Measurements from ENCODE around the gene BHLHE41. TPM values are rescaled to one million over a fixed set of nuclear protein-coding genes. Genes with fewer than 3 reads are reported as not detected.

Gene BHLHE41
- total RNA-seq, 1 experiment from 2014 or later: 4.3 TPM

DNA sequence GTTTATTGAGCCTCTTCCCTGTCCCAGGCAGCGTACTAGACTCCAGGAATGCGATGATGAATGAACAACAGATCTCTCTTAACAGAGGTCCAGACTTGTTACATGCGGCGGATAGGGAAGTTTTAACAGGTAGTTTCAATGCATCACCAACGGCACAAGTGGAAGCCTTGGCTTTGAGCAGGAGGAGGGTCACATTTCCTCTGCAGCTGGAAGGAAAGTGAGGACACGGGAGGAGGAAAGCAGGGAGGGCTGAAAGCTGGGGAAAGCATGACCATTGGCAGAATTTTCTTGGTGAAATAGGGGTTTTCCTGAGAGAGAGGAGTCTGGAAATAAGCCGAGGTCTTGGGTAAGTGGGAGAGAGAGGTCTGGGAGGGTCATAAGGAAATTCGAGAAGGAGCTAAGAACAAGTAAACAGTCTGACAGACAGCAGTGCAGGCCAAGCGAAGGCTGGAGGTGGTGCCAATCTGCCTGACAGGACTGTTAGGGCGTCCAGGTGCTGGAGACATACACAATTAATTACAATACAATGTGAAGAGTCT, 15.4 kb downstream of the BHLHE41 start:
- BruUV-seq (replicated peaks): no TSS peak
- POLR2A ChIA-PET (ENCODE audit: low non-redundant PET): no interaction called here

DNA sequence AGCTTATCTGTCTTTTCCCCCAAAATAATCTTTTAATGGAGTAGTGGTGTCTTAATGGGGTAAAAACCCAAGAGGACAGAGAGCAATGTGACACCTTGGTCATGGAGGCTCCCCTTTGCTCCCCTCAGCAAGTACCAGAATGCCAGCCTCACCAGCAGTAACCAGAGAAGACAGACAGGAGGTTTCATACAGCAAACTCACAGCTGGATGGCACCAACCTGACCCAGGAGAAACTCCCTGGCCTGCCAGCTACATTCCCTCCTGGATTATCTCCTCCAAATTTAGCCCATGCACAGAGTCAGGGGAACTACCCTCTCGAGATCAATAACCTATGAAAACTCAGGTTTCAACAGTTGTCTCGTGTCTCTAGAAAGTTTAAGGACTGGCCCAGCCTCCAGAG, 15.9 kb downstream of the BHLHE41 start:
- TF ChIP-seq, protein P1, sequence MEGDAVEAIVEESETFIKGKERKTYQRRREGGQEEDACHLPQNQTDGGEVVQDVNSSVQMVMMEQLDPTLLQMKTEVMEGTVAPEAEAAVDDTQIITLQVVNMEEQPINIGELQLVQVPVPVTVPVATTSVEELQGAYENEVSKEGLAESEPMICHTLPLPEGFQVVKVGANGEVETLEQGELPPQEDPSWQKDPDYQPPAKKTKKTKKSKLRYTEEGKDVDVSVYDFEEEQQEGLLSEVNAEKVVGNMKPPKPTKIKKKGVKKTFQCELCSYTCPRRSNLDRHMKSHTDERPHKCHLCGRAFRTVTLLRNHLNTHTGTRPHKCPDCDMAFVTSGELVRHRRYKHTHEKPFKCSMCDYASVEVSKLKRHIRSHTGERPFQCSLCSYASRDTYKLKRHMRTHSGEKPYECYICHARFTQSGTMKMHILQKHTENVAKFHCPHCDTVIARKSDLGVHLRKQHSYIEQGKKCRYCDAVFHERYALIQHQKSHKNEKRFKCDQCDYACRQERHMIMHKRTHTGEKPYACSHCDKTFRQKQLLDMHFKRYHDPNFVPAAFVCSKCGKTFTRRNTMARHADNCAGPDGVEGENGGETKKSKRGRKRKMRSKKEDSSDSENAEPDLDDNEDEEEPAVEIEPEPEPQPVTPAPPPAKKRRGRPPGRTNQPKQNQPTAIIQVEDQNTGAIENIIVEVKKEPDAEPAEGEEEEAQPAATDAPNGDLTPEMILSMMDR (conservative IDR thresholded peaks at IDR 0.05; ENCODE audit: low read depth, low read length): no peak
- no peaks in the 10 kb centered on the region for H3K9me3 ChIP-seq (ENCODE audit: low read depth, low read length, poor library complexity, severe bottlenecking)
- H3K27me3 ChIP-seq (replicated peaks; ENCODE audit: insufficient read depth, low read depth, low read length, poor library complexity): no peaks in the 10 kb centered on the region
- no peak overlapping the region for H3K4me3 ChIP-seq (ENCODE audit: low read depth, low read length, poor library complexity, severe bottlenecking)
- intact Hi-C loops (cut with micrococcal nuclease; ENCODE audit: unreplicated experiment): no loop called here
- no TSS peak for BruUV-seq (replicated peaks)
- POLR2A ChIA-PET (ENCODE audit: low non-redundant PET): no interaction called here
- peaks cover 10% of the 10 kb centered on the region for H3K4me1 ChIP-seq (ENCODE audit: insufficient read depth, low read length, poor library complexity, severe bottlenecking)
- no peak for DNase-seq (ENCODE audit: low spot score)
- no peaks in the 10 kb centered on the region for H3K36me3 ChIP-seq (ENCODE audit: insufficient read depth, low read length, poor library complexity, severe bottlenecking)
- CTCF ChIA-PET: interaction anchor here (0.6 kb wide), 1 partner anchor 516 kb away, joined by 4 read pairs; no protein-coding TSS in a partner anchor
- no peak overlapping the region for H3K27ac ChIP-seq (ENCODE audit: low read depth, low read length, poor library complexity, severe bottlenecking)

More for the DNA sequence above, 15.4 kb downstream of the BHLHE41 start:
- intact Hi-C loops (cut with micrococcal nuclease; ENCODE audit: unreplicated experiment): no loop called here
- DNase-seq (ENCODE audit: low spot score): no peak
- H3K9me3 ChIP-seq (ENCODE audit: low read depth, low read length, poor library complexity, severe bottlenecking): no peaks in the 10 kb centered on the region
- no peaks in the 10 kb centered on the region for H3K36me3 ChIP-seq (ENCODE audit: insufficient read depth, low read length, poor library complexity, severe bottlenecking)
- no peak overlapping the region for H3K27ac ChIP-seq (ENCODE audit: low read depth, low read length, poor library complexity, severe bottlenecking)
- CTCF ChIA-PET: no interaction called here
- TF ChIP-seq, protein P1 (conservative IDR thresholded peaks at IDR 0.05; ENCODE audit: low read depth, low read length): no peak
- TF ChIP-seq EZH2 (IDR thresholded peaks at IDR 0.05; ENCODE audit: borderline replicate concordance, low read depth, low read length, poor library complexity, severe bottlenecking): no peak
- peaks cover 10% of the 10 kb centered on the region for H3K4me1 ChIP-seq (ENCODE audit: insufficient read depth, low read length, poor library complexity, severe bottlenecking)
- no peaks in the 10 kb centered on the region for H3K27me3 ChIP-seq (replicated peaks; ENCODE audit: insufficient read depth, low read depth, low read length, poor library complexity)
- H3K4me3 ChIP-seq (ENCODE audit: low read depth, low read length, poor library complexity, severe bottlenecking): no peak overlapping the region

DNA sequence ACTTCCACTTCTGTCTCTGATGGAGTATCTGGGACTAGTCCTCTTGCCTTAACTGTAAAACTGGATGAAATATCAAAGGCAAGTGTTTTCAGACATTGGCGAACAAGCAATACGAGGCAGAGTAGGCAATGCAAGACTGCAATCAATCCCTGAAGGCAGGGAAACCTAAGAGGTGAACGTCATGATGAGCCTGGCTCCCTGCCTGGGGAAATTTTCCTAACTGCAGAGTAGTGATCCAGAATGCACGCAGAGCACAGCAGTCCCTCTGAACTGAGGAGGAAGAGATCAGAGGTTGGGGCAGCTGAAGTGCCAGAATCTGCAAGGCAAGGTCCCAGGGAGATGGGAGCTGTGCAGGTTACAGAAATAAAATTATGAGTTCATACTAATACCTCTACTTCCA, 18.5 kb downstream of the BHLHE41 start:
- Histone ChIP-seq H3K4me3 (ENCODE audit: low read depth, low read length, poor library complexity, severe bottlenecking) (no peak overlapping the region), H3K36me3 (ENCODE audit: insufficient read depth, low read length, poor library complexity, severe bottlenecking) (no peaks in the 10 kb centered on the region), H3K9me3 (ENCODE audit: low read depth, low read length, poor library complexity, severe bottlenecking) (no peaks in the 10 kb centered on the region), H3K27ac (ENCODE audit: low read depth, low read length, poor library complexity, severe bottlenecking) (no peak overlapping the region), H3K27me3 (replicated peaks; ENCODE audit: insufficient read depth, low read depth, low read length, poor library complexity) (no peaks in the 10 kb centered on the region), H3K4me1 (ENCODE audit: insufficient read depth, low read length, poor library complexity, severe bottlenecking) (no peaks in the 10 kb centered on the region)
- CTCF ChIA-PET: no interaction called here
- no peak for TF ChIP-seq EZH2 (IDR thresholded peaks at IDR 0.05; ENCODE audit: borderline replicate concordance, low read depth, low read length, poor library complexity, severe bottlenecking)
- TF ChIP-seq, protein P1 (conservative IDR thresholded peaks at IDR 0.05; ENCODE audit: low read depth, low read length): no peak
- no TSS peak for BruUV-seq (replicated peaks)
- intact Hi-C loops (cut with micrococcal nuclease; ENCODE audit: unreplicated experiment): no loop called here
- POLR2A ChIA-PET (ENCODE audit: low non-redundant PET): no interaction called here
- no peak for DNase-seq (ENCODE audit: low spot score)

Data from A673 (cell line).